HG02884 (cell line): ENCODE data around the gene GPD2.
A peak's percentile ranks its signal among the peaks of the same experiment; 100 is the strongest.

Experiments used
- ATAC-seq: cut with Tn5 transposase; IDR thresholded peaks from one replicate; pipeline ENCODE4 v1.9.1; 2021; ENCODE audit warnings: mild to moderate bottlenecking, moderate library complexity; ENCODE audit not compliant: unreplicated experiment

GPD2 gene

GRCh38 chr2:156435718-156436496 lies at the start of gene GPD2:
Gene GPD2 (plus strand): TSS chr2:156436379. CDS start chr2:156476106, 39,727 bp downstream.
- peak; percentile 42 for ATAC-seq

- no peak for ATAC-seq
These were observed 42.0 kb upstream of the GPD2 start for GRCh38 chr2:156394033-156394741.

DNA sequence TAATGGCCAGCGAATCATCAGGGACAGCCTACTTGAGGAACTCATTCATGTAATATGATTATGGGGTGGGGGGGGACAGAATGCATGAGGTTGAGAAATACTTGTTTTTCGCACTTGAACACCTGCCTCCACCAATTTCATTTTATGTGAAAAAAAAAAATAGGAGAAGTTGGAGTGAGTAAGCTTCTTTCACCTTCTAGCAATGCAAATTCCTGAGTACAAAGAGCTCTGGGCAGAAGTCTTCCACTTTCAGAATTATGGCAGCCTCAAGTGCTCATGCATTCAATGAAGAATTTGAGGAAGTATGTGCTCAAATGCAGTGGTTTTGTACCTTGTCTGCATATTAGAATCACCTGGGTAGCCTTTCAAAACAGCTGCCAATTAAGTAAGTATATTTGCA lies 40.1 kb upstream of the GPD2 start:
- peak; percentile 38 for ATAC-seq

- ATAC-seq: no peak
These were observed 39.0 kb upstream of the GPD2 start for GRCh38 chr2:156397229-156397628.

DNA sequence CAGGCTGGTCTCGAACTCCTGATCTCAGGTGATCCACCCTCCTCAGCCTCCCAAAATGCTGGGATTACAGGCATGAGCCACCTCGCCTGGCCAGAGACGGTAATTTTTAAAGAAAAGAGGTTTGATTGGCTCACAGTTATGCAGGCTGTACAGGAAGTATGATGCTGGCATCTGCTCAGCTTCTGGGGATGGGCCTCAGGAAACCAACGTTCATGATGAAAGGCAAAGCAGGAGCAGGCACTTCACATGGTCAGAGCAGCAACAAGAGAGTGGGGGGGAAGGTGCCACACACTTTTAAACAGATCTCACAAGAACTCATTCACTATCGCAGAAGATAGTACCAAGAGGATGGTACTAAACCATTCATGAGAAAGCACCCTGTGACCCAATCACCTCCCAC lies 38.0 kb upstream of the GPD2 start:
- ATAC-seq: no peak

DNA sequence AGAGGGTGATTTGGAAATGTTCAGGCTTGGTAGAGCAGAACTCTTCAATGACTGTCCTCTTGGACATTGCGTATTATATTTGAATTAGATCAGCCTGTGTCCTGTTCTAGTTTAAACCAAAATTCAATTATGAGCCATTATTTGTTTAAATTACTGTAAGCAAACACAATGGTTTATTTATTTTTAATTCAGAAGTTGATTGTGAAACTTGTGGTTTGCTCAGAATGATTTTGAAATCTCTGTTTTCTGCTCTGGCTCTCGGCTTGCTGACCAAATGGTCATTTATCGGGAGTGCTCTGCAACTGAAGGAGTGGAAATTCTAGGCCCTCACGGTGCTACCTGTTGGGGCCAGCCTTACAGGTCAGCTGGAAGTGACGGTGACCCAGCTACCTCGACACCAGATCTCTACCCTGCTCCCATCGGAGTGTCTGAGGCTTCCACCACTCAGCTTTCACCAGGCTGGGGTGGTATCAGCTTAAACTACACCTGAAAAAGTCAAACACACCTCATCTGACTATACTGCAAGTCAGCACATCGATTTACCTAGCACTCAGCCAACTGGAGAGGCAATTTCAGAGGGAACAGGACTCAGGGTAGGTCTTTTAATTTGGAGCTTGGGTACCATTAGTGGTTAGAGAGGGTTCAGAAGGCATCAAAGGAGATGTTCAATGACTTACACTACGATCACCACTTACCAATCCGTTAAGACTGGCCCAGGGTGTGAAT lies 36.8 kb upstream of the GPD2 start:
- no peak for ATAC-seq

GRCh38 chr2:156399950-156400705 lies 36.1 kb upstream of the GPD2 start:
- ATAC-seq: peak; percentile 33

DNA sequence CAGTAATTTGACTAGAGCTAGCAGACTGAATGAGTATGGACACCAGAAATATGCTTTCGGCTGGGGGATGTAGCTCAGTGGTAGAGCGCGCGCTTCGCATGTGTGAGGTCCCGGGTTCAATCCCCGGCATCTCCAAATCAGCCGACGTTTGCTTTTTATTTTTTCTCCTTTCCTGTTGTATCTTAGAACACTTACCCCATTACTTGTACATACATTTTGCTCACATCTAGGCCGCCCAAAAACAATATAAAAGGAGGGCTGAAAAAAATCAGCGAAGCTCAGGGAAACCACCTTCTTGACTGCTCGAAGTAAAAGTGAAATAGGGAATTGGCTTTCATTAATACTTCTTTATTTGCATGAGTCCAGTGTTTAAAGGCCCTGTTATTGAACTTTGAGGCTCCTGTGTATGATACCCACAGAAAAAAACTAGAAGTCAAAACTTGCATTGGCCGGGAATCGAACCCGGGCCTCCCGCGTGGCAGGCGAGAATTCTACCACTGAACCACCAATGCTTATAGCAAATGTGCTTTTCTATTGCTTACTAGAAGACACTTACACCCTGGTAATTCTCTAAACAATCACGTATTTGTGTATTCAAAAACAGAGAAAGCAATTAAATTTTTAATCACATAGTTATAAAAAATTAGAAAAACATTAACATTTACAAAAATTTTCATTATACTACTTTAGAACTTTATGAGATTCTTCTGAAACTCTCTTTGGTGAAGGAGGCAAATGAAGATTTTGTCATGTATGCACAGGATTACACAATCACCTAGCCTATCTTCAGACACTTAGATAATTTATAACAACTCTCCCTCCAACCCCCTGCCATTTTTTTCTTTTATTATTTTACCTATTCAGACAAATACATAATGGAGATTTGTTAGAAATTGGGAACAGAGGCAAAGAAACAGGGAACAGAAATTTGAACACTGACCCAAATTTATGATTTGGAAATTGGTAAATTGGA lies 35.2 kb upstream of the GPD2 start:
- peak; percentile 56 for ATAC-seq

GRCh38 chr2:156401861-156402260 lies 34.3 kb upstream of the GPD2 start:
- no peak for ATAC-seq

- ATAC-seq: no peak
These were observed 30.6 kb upstream of the GPD2 start for GRCh38 chr2:156405586-156405985.

- no peak for ATAC-seq
These were observed 24.3 kb upstream of the GPD2 start for GRCh38 chr2:156411835-156412234.

DNA sequence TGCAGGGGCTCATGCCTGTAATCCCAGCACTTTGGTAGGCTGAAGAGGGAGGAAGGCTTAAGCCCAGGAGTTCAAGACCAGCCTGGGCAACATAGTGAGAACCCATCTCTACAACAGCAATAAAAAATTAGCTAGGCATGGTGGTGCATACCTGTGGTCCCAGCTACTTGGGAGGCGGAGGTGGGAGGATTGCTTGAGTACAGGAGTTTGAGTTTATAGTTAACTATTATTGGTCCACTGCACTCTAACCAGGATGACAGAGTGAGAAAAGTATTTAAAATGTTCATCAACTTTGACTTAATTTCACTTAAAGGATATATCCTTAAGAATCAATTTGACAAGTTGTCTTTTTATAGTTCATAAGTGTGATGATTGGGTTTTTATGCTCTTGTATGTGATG lies 14.3 kb upstream of the GPD2 start:
- no peak for ATAC-seq

DNA sequence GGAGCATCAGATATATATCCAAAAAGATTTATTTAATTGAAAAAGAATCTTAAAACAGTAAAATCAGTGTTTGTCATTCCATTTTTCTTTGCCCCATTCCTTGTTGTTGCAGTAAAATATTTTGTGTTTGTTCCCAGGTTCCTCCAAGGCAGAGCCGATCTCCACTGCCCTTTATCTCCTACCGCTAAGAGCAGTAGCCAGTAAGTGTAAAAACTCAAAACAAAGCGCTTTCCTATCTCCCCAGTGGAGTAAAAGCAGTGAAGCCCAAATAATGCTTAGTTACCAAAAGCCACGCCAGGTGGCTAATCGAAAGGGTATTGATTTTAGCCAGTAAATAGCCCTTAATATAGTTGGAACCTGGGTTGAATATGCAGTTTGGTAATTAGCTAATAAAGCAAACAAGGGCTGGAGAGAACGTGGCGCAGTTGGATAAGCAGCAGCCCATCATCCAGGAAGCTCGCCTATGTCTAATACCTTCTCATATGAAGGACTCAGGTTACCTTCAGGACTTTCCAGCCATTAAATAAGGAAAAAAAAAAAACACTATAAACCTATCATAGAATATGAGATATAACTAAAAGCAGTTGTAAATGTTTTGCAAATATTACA lies 12.4 kb upstream of the GPD2 start:
- no peak for ATAC-seq

- no peak for ATAC-seq
These were observed 9.1 kb upstream of the GPD2 start for GRCh38 chr2:156427074-156427473.

- no peak for ATAC-seq
These were observed 7.0 kb upstream of the GPD2 start for GRCh38 chr2:156429211-156429610.

- peak; percentile 18 for ATAC-seq
These were observed 5.8 kb upstream of the GPD2 start for GRCh38 chr2:156430236-156430979.

DNA sequence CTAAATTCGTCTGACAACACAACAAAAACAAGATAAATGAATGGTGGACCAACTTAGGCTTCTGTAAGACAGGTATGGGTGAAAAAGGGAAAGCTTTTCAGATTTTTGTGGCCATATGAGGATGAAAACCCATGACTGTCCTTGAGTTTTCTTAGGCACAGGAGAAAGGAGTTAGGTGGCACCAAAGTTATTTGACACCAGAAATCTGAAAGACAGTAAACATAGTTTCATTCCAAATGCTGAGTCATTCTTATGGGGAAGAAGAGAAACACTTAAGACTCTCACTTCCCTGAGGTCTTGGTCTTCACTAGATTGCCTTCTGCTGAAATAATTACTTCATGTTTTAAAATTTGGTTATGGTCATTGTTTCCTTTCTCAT lies 5.2 kb upstream of the GPD2 start:
- peak; percentile 64 for ATAC-seq

DNA sequence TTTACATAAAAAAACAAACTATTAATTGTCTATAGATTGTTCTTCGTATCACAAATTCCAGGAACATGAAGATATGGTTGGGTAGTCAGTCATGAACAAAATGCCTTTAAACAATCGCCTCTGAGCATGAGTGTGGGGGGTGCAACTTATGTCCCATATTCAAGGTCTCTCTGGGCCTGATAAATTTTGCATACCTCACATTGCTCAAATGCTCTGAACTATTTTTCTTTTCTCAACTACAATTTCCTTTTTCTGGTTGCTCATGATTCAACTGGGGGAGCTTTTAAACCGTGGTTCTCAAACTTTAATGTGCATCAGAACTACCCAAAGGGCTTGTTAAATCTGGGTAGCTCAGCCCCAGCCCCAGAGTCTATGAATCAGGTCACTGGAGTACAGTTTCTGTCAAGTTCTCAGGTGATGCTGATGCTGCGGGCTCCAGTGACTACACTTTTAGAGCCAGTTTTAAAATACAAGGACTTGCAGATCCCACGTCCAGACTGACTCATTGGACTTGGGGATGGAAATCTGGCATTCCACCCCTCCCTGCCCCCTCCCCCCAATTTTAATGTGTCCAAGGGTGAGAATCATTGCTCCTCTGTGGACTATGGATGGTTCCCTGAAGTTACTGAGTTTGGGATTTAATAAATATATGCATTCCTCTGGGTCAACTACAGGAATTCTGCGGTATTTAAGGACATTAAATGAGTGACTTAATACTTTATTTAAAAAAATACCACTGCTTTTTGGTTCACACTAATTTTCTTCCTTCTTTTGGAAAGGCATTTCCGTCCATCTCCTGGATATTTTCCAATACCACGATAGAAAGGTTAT lies 1.5 kb upstream of the GPD2 start:
- ATAC-seq: no peak
